Measurements from ENCODE around the gene BRPF3. TPM values are rescaled to one million over a fixed set of nuclear protein-coding genes. Genes with fewer than 3 reads are reported as not detected.

BRPF3 gene
- total RNA-seq, 1 donor from 2014 or later: 24.5 TPM

GRCh38 chr6:36227379-36228228, 31.1 kb downstream of the BRPF3 start:
- Mint-ChIP-seq H3K27me3 (no peaks in the 10 kb centered on the region), H3K36me3 (ENCODE audit: low read depth) (peaks cover 32% of the 10 kb centered on the region), H3K9me3 (no peaks in the 10 kb centered on the region), H3K4me3 (no peak overlapping the region), H3K4me1 (no peaks in the 10 kb centered on the region), H3K27ac (peak overlapping the region; percentile 28)
- intact Hi-C loops (cut with micrococcal nuclease): no loop called here
- DNase-seq: no peak

GRCh38 chr6:36229223-36229622, 32.7 kb downstream of the BRPF3 start:
- Mint-ChIP-seq H3K4me3 (no peak overlapping the region), H3K36me3 (ENCODE audit: low read depth) (peaks cover 26% of the 10 kb centered on the region), H3K27ac (no peak overlapping the region), H3K27me3 (no peaks in the 10 kb centered on the region), H3K9me3 (no peaks in the 10 kb centered on the region), H3K4me1 (no peaks in the 10 kb centered on the region)
- intact Hi-C loops (cut with micrococcal nuclease): no loop called here
- no peak for DNase-seq

GRCh38 chr6:36230371-36230770, 33.8 kb downstream of the BRPF3 start:
- Mint-ChIP-seq H3K4me3 (no peak overlapping the region), H3K36me3 (ENCODE audit: low read depth) (peaks cover 20% of the 10 kb centered on the region), H3K27me3 (no peaks in the 10 kb centered on the region), H3K27ac (no peak overlapping the region), H3K9me3 (no peaks in the 10 kb centered on the region), H3K4me1 (peaks cover 7% of the 10 kb centered on the region)
- DNase-seq: no peak
- intact Hi-C loops (cut with micrococcal nuclease): no loop called here

- H3K27ac Mint-ChIP-seq: no peak overlapping the region
- no peaks in the 10 kb centered on the region for H3K27me3 Mint-ChIP-seq
- no peaks in the 10 kb centered on the region for H3K9me3 Mint-ChIP-seq
- intact Hi-C loops (cut with micrococcal nuclease): no loop called here
- DNase-seq: no peak
- H3K36me3 Mint-ChIP-seq (ENCODE audit: low read depth): peaks cover 15% of the 10 kb centered on the region
- H3K4me3 Mint-ChIP-seq: no peak overlapping the region
- H3K4me1 Mint-ChIP-seq: peaks cover 8% of the 10 kb centered on the region
Observed at GRCh38 chr6:36232172-36232571, 35.6 kb downstream of the BRPF3 start.

GRCh38 chr6:36235309-36235708, 38.8 kb downstream of the BRPF3 start:
- DNase-seq: no peak
- H3K4me1 Mint-ChIP-seq: peaks cover 8% of the 10 kb centered on the region
- no peaks in the 10 kb centered on the region for H3K9me3 Mint-ChIP-seq
- peaks cover 5% of the 10 kb centered on the region for H3K27me3 Mint-ChIP-seq
- H3K27ac Mint-ChIP-seq: no peak overlapping the region
- H3K4me3 Mint-ChIP-seq: no peak overlapping the region
- intact Hi-C loops (cut with micrococcal nuclease): no loop called here
- H3K36me3 Mint-ChIP-seq (ENCODE audit: low read depth): peaks cover 11% of the 10 kb centered on the region

GRCh38 chr6:36235862-36236261, 39.3 kb downstream of the BRPF3 start:
- intact Hi-C loops (cut with micrococcal nuclease): no loop called here
- DNase-seq: no peak
- Mint-ChIP-seq H3K27ac (no peak overlapping the region), H3K9me3 (no peaks in the 10 kb centered on the region), H3K36me3 (ENCODE audit: low read depth) (peaks cover 10% of the 10 kb centered on the region), H3K4me3 (no peak overlapping the region), H3K27me3 (peaks cover 6% of the 10 kb centered on the region), H3K4me1 (peaks cover 8% of the 10 kb centered on the region)

GRCh38 chr6:36239774-36240173, 43.2 kb downstream of the BRPF3 start:
- Mint-ChIP-seq H3K4me1 (peaks cover 12% of the 10 kb centered on the region), H3K9me3 (no peaks in the 10 kb centered on the region), H3K36me3 (ENCODE audit: low read depth) (no peaks in the 10 kb centered on the region), H3K4me3 (no peak overlapping the region), H3K27ac (no peak overlapping the region), H3K27me3 (peaks cover 33% of the 10 kb centered on the region)
- no peak for DNase-seq
- intact Hi-C loops (cut with micrococcal nuclease): no loop called here

- H3K9me3 Mint-ChIP-seq: no peaks in the 10 kb centered on the region
- intact Hi-C loops (cut with micrococcal nuclease): loop anchor here (1.0 kb wide), 1 partner anchor 119 kb away; no protein-coding TSS in a partner anchor
- no peak overlapping the region for H3K27ac Mint-ChIP-seq
- H3K4me1 Mint-ChIP-seq: peaks cover 12% of the 10 kb centered on the region
- H3K27me3 Mint-ChIP-seq: peaks cover 34% of the 10 kb centered on the region
- no peaks in the 10 kb centered on the region for H3K36me3 Mint-ChIP-seq (ENCODE audit: low read depth)
- DNase-seq: no peak
- H3K4me3 Mint-ChIP-seq: peak overlapping the region; percentile 36
Observed at GRCh38 chr6:36241728-36242127, 45.2 kb downstream of the BRPF3 start.

- Mint-ChIP-seq H3K4me1 (peaks cover 12% of the 10 kb centered on the region), H3K27ac (no peak overlapping the region), H3K9me3 (no peaks in the 10 kb centered on the region), H3K36me3 (ENCODE audit: low read depth) (no peaks in the 10 kb centered on the region), H3K27me3 (peaks cover 34% of the 10 kb centered on the region), H3K4me3 (peak overlapping the region; percentile 36)
- no peak for DNase-seq
- intact Hi-C loops (cut with micrococcal nuclease): no loop called here
Observed at GRCh38 chr6:36242161-36242560, 45.6 kb downstream of the BRPF3 start.

- H3K27me3 Mint-ChIP-seq: peaks cover 32% of the 10 kb centered on the region
- no peak overlapping the region for H3K4me3 Mint-ChIP-seq
- H3K27ac Mint-ChIP-seq: no peak overlapping the region
- intact Hi-C loops (cut with micrococcal nuclease): no loop called here
- no peak for DNase-seq
- H3K4me1 Mint-ChIP-seq: peaks cover 12% of the 10 kb centered on the region
- no peaks in the 10 kb centered on the region for H3K9me3 Mint-ChIP-seq
- no peaks in the 10 kb centered on the region for H3K36me3 Mint-ChIP-seq (ENCODE audit: low read depth)
Observed at GRCh38 chr6:36242626-36243025, 46.1 kb downstream of the BRPF3 start.

GRCh38 chr6:36243562-36244212, 47.1 kb downstream of the BRPF3 start:
- intact Hi-C loops (cut with micrococcal nuclease): no loop called here
- DNase-seq: no peak
- no peaks in the 10 kb centered on the region for H3K36me3 Mint-ChIP-seq (ENCODE audit: low read depth)
- H3K27me3 Mint-ChIP-seq: peaks cover 30% of the 10 kb centered on the region
- no peak overlapping the region for H3K27ac Mint-ChIP-seq
- H3K4me3 Mint-ChIP-seq: no peak overlapping the region
- H3K4me1 Mint-ChIP-seq: peaks cover 12% of the 10 kb centered on the region
- no peaks in the 10 kb centered on the region for H3K9me3 Mint-ChIP-seq

- Mint-ChIP-seq H3K4me1 (peaks cover 12% of the 10 kb centered on the region), H3K36me3 (ENCODE audit: low read depth) (no peaks in the 10 kb centered on the region), H3K27ac (no peak overlapping the region), H3K4me3 (no peak overlapping the region), H3K27me3 (peaks cover 30% of the 10 kb centered on the region), H3K9me3 (no peaks in the 10 kb centered on the region)
- intact Hi-C loops (cut with micrococcal nuclease): no loop called here
- no peak for DNase-seq
Observed at GRCh38 chr6:36244641-36245280, 48.2 kb downstream of the BRPF3 start.

- intact Hi-C loops (cut with micrococcal nuclease): no loop called here
- Mint-ChIP-seq H3K36me3 (ENCODE audit: low read depth) (no peaks in the 10 kb centered on the region), H3K4me3 (no peak overlapping the region), H3K9me3 (no peaks in the 10 kb centered on the region), H3K27ac (no peak overlapping the region), H3K27me3 (peaks cover 28% of the 10 kb centered on the region), H3K4me1 (peaks cover 12% of the 10 kb centered on the region)
- peak; percentile 66 for DNase-seq
Observed at GRCh38 chr6:36245572-36246061, 49.1 kb downstream of the BRPF3 start.
